ENCODE measurements around the gene FGFR2.

Gene FGFR2

GRCh38 chr10:121609426-121610380 lies 11.5 kb upstream of the FGFR2 start:
- no peak overlapping the region for H3K27ac ChIP-seq
- peaks cover 7% of the 10 kb centered on the region for H3K4me1 ChIP-seq (ENCODE audit: low read depth, poor library complexity, severe bottlenecking)
- no peak overlapping the region for H3K9ac ChIP-seq
- no peaks in the 10 kb centered on the region for H3K36me3 ChIP-seq (ENCODE audit: insufficient read depth)
- H3K4me3 ChIP-seq (IDR thresholded peaks at IDR 0.05; ENCODE audit: insufficient read depth, low read depth, low read length): no peak overlapping the region
- no peak overlapping the region for H3K4me2 ChIP-seq
- no peaks in the 10 kb centered on the region for H3K79me2 ChIP-seq (ENCODE audit: insufficient read depth, low read depth)
- H2AFZ ChIP-seq (ENCODE audit: low read depth): no peak overlapping the region
- H3K27me3 ChIP-seq (ENCODE audit: insufficient read depth, low read depth): no peaks in the 10 kb centered on the region
- TF ChIP-seq CTCF (conservative IDR thresholded peaks at IDR 0.05; ENCODE audit: low read depth, low read length): no peak
- no peaks in the 10 kb centered on the region for H4K20me1 ChIP-seq (ENCODE audit: insufficient read depth)

- Histone ChIP-seq H3K9ac (no peak overlapping the region; the same call in 1 of the 2 replicates), H3K36me3 (ENCODE audit: insufficient read depth) (no peaks in the 10 kb centered on the region), H3K4me2 (peak overlapping the region; percentile 75), H4K20me1 (ENCODE audit: insufficient read depth) (no peaks in the 10 kb centered on the region), H3K4me1 (ENCODE audit: low read depth, poor library complexity, severe bottlenecking) (peaks cover 7% of the 10 kb centered on the region), H3K79me2 (ENCODE audit: insufficient read depth, low read depth) (no peaks in the 10 kb centered on the region), H2AFZ (ENCODE audit: low read depth) (peak overlapping the region; percentile 95), H3K27ac (no peak overlapping the region), H3K4me3 (IDR thresholded peaks at IDR 0.05; ENCODE audit: insufficient read depth, low read depth, low read length) (no peak overlapping the region), H3K27me3 (ENCODE audit: insufficient read depth, low read depth) (no peaks in the 10 kb centered on the region)
- TF ChIP-seq CTCF (conservative IDR thresholded peaks at IDR 0.05; ENCODE audit: low read depth, low read length): peak; percentile 78
These were observed 10.4 kb upstream of the FGFR2 start for GRCh38 chr10:121608469-121609190.

GRCh38 chr10:121607310-121608055 lies 9.2 kb upstream of the FGFR2 start:
- Histone ChIP-seq H3K27ac (no peak overlapping the region), H2AFZ (ENCODE audit: low read depth) (no peak overlapping the region), H3K79me2 (ENCODE audit: insufficient read depth, low read depth) (no peaks in the 10 kb centered on the region), H3K9ac (no peak overlapping the region), H3K4me2 (peak overlapping the region; percentile 75; the same call in 1 of the 2 replicates), H3K27me3 (ENCODE audit: insufficient read depth, low read depth) (no peaks in the 10 kb centered on the region), H3K36me3 (ENCODE audit: insufficient read depth) (no peaks in the 10 kb centered on the region), H4K20me1 (ENCODE audit: insufficient read depth) (no peaks in the 10 kb centered on the region), H3K4me1 (ENCODE audit: low read depth, poor library complexity, severe bottlenecking) (peaks cover 7% of the 10 kb centered on the region), H3K4me3 (IDR thresholded peaks at IDR 0.05; ENCODE audit: insufficient read depth, low read depth, low read length) (no peak overlapping the region)
- no peak for TF ChIP-seq CTCF (conservative IDR thresholded peaks at IDR 0.05; ENCODE audit: low read depth, low read length)

- no peak overlapping the region for H3K4me3 ChIP-seq (IDR thresholded peaks at IDR 0.05; ENCODE audit: insufficient read depth, low read depth, low read length)
- H3K4me1 ChIP-seq (ENCODE audit: low read depth, poor library complexity, severe bottlenecking): peaks cover 12% of the 10 kb centered on the region
- H3K27ac ChIP-seq: no peak overlapping the region
- H4K20me1 ChIP-seq (ENCODE audit: insufficient read depth): no peaks in the 10 kb centered on the region
- TF ChIP-seq CTCF (conservative IDR thresholded peaks at IDR 0.05; ENCODE audit: low read depth, low read length): no peak
- H3K4me2 ChIP-seq: no peak overlapping the region
- H2AFZ ChIP-seq (ENCODE audit: low read depth): no peak overlapping the region
- no peaks in the 10 kb centered on the region for H3K27me3 ChIP-seq (ENCODE audit: insufficient read depth, low read depth)
- H3K36me3 ChIP-seq (ENCODE audit: insufficient read depth): no peaks in the 10 kb centered on the region
- H3K79me2 ChIP-seq (ENCODE audit: insufficient read depth, low read depth): no peaks in the 10 kb centered on the region
- H3K9ac ChIP-seq: no peak overlapping the region
These were observed 7.5 kb upstream of the FGFR2 start for GRCh38 chr10:121605708-121606107.
